Forelimb muscle (tissue), 1 donor: Measurements from ENCODE around the gene GFOD2. TPM values are rescaled to one million over a fixed set of nuclear protein-coding genes. Genes with fewer than 3 reads are reported as not detected.

Experiments used
- DNase-seq: peaks from one replicate; pipeline ENCODE4 v3.0.0-alpha.2; 2013; ENCODE audit warnings: low read depth
- polyA plus RNA-seq: library from polyadenylated mRNA; unstranded; fragments of 120-200 nt; gene quantifications from one replicate; pipeline ENCODE4 v1.2.1, GENCODE V29; 2013; ENCODE audit not compliant: insufficient read length

Gene GFOD2
- polyA plus RNA-seq, 1 donor = 13.5 TPM

DNA sequence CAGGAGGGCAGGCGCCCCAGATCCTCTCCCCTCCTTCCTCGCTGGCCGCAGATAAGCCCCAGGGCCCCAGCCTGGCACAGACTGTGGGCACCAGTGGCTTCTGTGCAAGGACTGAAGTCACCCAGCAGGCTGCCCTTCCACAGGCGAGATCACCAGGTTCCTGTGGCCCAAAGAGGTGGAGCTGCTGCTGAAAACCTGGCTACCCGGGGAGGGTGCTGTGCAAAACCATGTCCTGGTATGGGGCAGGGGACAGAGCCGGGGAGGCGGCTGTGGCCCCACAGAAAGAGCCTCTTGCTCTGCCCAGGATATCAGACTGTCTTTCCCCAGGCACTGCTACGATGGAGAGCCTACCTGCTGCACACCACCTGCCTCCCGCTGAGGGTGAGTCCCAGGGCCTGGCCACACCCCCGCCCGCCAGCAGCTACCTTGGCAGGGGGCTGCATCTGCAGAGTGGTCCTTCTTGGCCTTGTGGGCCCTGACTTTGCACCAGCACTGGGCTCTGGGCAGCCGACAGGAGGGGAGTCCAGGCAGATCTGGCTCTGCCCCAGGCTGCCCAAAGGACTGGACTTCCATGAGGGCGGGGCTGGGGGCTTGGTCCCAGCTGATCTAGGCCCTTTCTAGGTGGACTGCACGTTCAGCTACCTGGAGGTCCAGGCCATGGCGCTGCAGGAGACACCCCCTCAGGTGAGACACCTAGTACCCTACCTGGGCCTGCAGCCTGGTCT, 73.6 kb downstream of the GFOD2 start:
- no peak for DNase-seq

DNA sequence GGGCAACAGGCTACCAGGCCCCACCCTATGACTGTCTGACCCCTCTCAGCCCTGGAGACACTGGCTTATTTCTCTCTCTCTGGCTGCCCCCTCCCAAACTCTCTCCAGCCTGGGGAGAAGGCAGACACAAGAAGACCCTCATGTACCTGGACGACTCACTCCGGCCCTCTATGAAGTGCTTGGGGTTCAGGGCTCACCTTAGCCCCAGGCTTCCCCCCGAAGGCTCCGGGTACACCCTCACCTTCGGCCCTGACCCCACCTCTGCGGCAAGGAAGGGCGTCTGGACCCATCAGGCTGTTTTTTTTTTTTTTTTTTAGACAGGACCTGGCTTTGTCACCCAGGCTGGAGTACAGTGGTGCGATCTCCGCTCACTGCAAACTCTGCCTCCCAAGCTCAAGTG, 75.1 kb downstream of the GFOD2 start:
- no peak for DNase-seq

DNA sequence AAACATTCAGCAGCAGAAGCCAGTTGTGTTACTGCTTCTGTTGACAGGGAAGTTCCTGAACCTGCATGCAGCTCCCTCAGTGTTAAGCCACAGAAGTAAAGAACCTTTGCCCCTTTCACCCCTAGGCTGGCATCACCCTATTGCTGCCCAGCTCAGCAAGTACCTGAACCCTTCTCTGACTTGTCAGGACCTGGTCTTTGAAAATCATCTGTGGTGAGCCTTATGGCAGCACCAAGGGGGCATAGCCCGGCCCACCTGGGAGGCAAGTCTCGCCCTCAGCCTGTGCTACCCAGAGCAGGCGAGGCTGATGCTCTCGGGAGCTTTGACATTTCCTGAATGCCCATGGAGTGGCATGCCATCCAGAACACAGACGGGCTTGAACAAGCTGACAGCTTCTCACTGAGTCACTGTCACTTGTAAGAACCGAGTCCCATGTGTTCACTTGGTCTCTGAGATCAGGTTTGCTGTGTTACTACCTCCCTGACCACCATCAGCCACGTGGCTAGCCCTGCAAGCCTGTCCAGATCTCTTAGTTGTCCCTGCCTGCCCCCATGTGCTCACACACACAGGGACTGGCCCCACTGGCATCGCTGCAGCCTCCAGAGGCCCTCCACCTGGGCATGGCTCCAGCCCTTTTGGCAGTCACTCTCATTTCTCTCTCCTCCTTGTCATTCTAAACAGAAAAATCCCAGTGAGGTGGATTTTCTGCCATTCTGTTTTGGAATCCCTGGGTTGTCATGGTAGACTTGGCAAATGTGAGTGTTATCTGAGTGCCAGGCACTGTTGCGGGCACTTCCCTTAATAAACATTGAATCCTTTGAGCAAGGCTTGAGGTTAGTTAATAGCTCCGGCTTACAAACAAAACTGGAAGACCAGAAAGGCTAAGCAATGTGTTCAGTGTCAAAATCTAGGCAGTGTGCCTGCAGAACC, 77.1 kb downstream of the GFOD2 start:
- no peak for DNase-seq

DNA sequence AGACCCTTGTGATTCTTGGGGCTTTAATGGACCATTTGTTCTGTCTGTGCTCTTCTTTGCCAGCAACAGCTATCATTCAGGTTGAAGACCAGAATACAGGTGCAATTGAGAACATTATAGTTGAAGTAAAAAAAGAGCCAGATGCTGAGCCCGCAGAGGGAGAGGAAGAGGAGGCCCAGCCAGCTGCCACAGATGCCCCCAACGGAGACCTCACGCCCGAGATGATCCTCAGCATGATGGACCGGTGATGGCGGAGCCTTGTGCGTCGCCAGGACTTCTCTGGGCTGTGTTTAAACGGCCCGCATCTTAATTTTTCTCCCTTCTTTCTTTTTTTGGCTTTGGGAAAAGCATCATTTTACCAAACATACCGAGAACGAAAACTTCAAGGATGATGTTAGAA, 81.5 kb downstream of the GFOD2 start:
- DNase-seq = no peak

DNA sequence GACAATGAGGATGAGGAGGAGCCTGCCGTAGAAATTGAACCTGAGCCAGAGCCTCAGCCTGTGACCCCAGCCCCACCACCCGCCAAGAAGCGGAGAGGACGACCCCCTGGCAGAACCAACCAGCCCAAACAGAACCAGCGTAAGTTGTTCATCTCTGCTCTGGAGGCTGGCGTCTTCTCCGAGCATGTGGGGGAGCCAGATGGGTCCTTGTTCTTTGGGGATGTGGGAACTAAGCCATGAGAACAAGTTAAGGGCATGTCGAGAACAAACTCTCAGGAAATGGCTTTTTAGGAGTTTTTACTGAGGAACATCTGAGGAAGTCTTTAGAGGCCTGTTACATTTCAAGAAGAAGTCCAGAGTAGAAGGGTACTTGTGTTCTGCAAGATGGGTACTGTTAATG, 82.4 kb downstream of the GFOD2 start:
- no peak for DNase-seq

DNA sequence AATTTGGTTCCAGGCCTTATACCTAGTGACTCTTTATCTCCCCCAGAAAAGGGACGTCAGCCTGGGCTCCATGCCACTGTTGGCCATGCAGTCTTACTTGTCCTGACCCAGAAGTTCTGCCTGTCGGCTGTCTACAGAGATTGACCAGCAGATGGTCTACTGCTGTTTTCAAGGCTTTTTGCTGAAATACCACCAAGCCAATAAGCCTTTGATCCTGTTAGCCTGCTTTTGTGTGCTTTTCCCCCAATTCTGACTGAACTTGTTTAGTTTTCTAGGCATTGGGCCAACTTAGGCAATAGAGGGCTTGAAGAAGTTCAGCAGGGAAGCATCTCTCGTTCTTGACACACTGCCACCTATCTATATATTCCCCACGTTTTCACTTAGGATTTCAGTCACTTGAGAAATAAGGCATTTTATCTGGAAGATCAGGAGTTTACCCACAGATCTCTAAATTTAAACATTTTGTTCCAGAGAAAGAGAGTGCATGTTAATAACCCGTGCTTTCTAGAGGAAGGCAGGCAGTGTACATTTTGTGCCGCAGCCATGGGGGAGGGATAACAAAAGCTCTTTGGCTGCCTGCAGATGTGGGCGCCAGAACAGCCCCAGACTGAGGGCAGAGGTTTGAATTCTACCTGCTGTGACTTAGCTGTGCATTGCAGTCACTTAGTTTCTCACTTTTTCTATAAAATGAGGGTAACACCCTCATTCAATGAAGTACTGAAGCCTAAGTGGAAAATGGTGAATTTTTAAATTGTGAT, 86.5 kb downstream of the GFOD2 start:
- DNase-seq = no peak

DNA sequence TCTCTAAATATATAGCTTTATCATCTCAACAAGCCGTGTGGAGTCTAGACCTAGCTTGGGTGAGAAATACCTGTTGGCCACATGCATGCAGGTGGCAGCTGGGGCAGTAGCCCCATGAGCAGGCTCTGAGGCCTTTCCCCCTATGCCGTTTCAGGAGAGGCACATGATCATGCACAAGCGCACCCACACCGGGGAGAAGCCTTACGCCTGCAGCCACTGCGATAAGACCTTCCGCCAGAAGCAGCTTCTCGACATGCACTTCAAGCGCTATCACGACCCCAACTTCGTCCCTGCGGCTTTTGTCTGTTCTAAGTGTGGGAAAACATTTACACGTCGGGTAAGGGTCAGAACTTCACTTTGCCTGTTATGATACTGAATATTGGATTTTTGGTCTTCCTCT, 90.9 kb downstream of the GFOD2 start:
- no peak for DNase-seq

Other genes with a start within 250 kb of the GFOD2 start
- gene ATP6V0D1, start 238.2 kb downstream of the GFOD2 start, polyA plus RNA-seq = 61.4 TPM
- gene AGRP, start 235.8 kb downstream of the GFOD2 start, polyA plus RNA-seq = not detected
- 46.5 TPM for gene RIPOR1, start 190.5 kb downstream of the GFOD2 start, polyA plus RNA-seq
- gene CTCF, start 156.8 kb downstream of the GFOD2 start, polyA plus RNA-seq = 35.8 TPM
- gene CARMIL2, start 74.2 kb downstream of the GFOD2 start, polyA plus RNA-seq = 0.24 TPM
- 14.3 TPM for gene ACD, start 59.1 kb downstream of the GFOD2 start, polyA plus RNA-seq
- gene PARD6A, start 58.4 kb downstream of the GFOD2 start, polyA plus RNA-seq = 1.0 TPM
- 7.6 TPM for gene ENKD1, start 52.6 kb downstream of the GFOD2 start, polyA plus RNA-seq
- gene C16orf86, start 52.5 kb downstream of the GFOD2 start, polyA plus RNA-seq = 2.4 TPM
- 23.6 TPM for gene RANBP10, start 87.2 kb upstream of the GFOD2 start, polyA plus RNA-seq
- gene TSNAXIP1, start 87.6 kb upstream of the GFOD2 start, polyA plus RNA-seq = 1.4 TPM
- 24.7 TPM for gene THAP11, start 123.0 kb upstream of the GFOD2 start, polyA plus RNA-seq
- 120 TPM for gene NUTF2, start 127.6 kb upstream of the GFOD2 start, polyA plus RNA-seq
- gene CENPT, start 128.4 kb upstream of the GFOD2 start, polyA plus RNA-seq = 32.1 TPM
- 107 TPM for gene EDC4, start 153.7 kb upstream of the GFOD2 start, polyA plus RNA-seq
- 1.1 TPM for gene NRN1L, start 165.6 kb upstream of the GFOD2 start, polyA plus RNA-seq
- 21.0 TPM for gene PSKH1, start 173.9 kb upstream of the GFOD2 start, polyA plus RNA-seq
- gene CTRL, start 212.5 kb upstream of the GFOD2 start, polyA plus RNA-seq = 4.3 TPM
- 26.0 TPM for gene PSMB10, start 217.5 kb upstream of the GFOD2 start, polyA plus RNA-seq
- 20.3 TPM for gene LCAT, start 224.8 kb upstream of the GFOD2 start, polyA plus RNA-seq
- 40.4 TPM for gene SLC12A4, start 249.3 kb upstream of the GFOD2 start, polyA plus RNA-seq